Astrocyte of the spinal cord (primary cell): ENCODE results near the gene SPOCD1.

Experiments used
- DNase-seq: peaks from one replicate; pipeline ENCODE4 v3.0.0; 2011; ENCODE audit warnings: low read depth, low spot score
- H3K4me3 ChIP-seq: 2 replicates; pipeline ENCODE4 v1.5.1; 2011; ENCODE audit warnings: low read depth, mild to moderate bottlenecking, low read length, moderate library complexity
- CTCF ChIP-seq: IDR thresholded peaks from 2 replicates; pipeline ENCODE4 v1.5.1; 2012; ENCODE audit warnings: low read depth, mild to moderate bottlenecking, low read length, inconsistent platforms
- in situ Hi-C: cut with HindIII; loops from 2 replicates; pipeline ENCODE4 v1.10.0; 2017; ENCODE audit warnings: low sequenced_read_pairs

SPOCD1 gene

GRCh38 chr1:31815752-31816500, at the start of gene SPOCD1:
Gene SPOCD1, minus strand, starts transcription at chr1:31816022. Its CDS starts 689 bp downstream, at chr1:31815333.
- in situ Hi-C loops, result no loop called here
- H3K4me3 ChIP-seq, result peak within 1 kb of the TSS; percentile 15
- DNase-seq, result peak; percentile 71
- TF ChIP-seq CTCF, result peak; percentile 85

GRCh38 chr1:31862071-31862470, 46.2 kb upstream of the SPOCD1 start:
- no peak for DNase-seq
- in situ Hi-C loops, result no loop called here
- no peak for TF ChIP-seq CTCF
- H3K4me3 ChIP-seq, result no peak overlapping the region

- TF ChIP-seq CTCF, result no peak
- no peak overlapping the region for H3K4me3 ChIP-seq
- DNase-seq, result no peak
- in situ Hi-C loops, result no loop called here
Measured at GRCh38 chr1:31861346-31861745, 45.5 kb upstream of the SPOCD1 start.

GRCh38 chr1:31860581-31860980, 44.8 kb upstream of the SPOCD1 start:
- no peak for DNase-seq
- TF ChIP-seq CTCF, result no peak

GRCh38 chr1:31859719-31860118, 43.9 kb upstream of the SPOCD1 start:
- in situ Hi-C loops, result no loop called here
- no peak for TF ChIP-seq CTCF
- DNase-seq, result no peak
- H3K4me3 ChIP-seq, result no peak overlapping the region

More at GRCh38 chr1:31860581-31860980, 44.8 kb upstream of the SPOCD1 start:
- H3K4me3 ChIP-seq, result no peak overlapping the region
- in situ Hi-C loops, result no loop called here

GRCh38 chr1:31859044-31859443, 43.2 kb upstream of the SPOCD1 start:
- DNase-seq, result no peak
- no peak for TF ChIP-seq CTCF
- no peak overlapping the region for H3K4me3 ChIP-seq
- in situ Hi-C loops, result no loop called here

GRCh38 chr1:31857863-31858262, 42.0 kb upstream of the SPOCD1 start:
- in situ Hi-C loops, result no loop called here
- DNase-seq, result no peak
- H3K4me3 ChIP-seq, result no peak overlapping the region
- no peak for TF ChIP-seq CTCF
